ENCODE results near the gene TMEFF1.

Gene TMEFF1

DNA sequence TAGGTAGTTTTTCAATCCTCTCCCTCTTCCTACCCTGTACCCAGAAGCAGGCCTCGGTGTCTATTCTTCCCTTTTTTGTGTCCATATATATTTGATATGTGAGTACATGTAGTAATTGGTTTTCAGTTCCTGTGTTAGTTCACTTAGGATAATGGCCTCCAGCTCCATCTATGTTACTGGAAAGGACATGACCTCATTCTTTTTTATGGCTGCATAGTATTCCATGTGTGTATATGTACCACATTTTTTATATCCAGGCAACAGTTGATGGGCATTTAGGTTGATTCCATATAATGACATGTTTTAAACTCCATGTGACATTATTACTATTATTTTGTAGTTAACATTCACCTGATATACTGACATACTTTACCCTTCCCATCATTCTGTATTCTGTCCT, 154.0 kb downstream of the TMEFF1 start:
- ATAC-seq = no peak
